SU-DHL-6 (cell line): ENCODE results near the gene PNMA8C.

Source experiments
- H2AFZ ChIP-seq: fragments of 200-600 bp; sonication (generic); 2 replicates; pipeline ENCODE4 v1.6.1; 2014; ENCODE audit warnings: low read depth, mild to moderate bottlenecking, moderate library complexity, mixed read lengths, antibody characterized with exemption, low read length; ENCODE audit not compliant: severe bottlenecking
- H3F3A ChIP-seq: fragments of 200-600 bp; shearing (Covaris generic); 2 replicates; pipeline ENCODE4 v1.6.0; 2016; ENCODE audit warnings: antibody characterized with exemption, mild to moderate bottlenecking; ENCODE audit not compliant: insufficient read depth
- H3K27ac ChIP-seq: fragments of 200-600 bp; sonication (generic); 2 replicates; pipeline ENCODE4 v1.5.1; 2016; ENCODE audit warnings: low read depth, mild to moderate bottlenecking, low read length, moderate library complexity, mixed read lengths
- H3K27me3 ChIP-seq: fragments of 200-600 bp; sonication (generic), shearing (Covaris generic); 2 replicates; pipeline ENCODE4 v1.6.0; 2014; ENCODE audit warnings: mild to moderate bottlenecking, low read length
- H3K36me3 ChIP-seq: fragments of 200-600 bp; sonication (generic); 2 replicates; pipeline ENCODE4 v1.6.1; 2014; ENCODE audit warnings: mild to moderate bottlenecking, low read length, mixed read lengths
- H3K4me2 ChIP-seq: fragments of 300-600, 200-600 bp; shearing (Covaris generic), sonication (generic); 2 replicates; pipeline ENCODE4 v1.6.0; 2014; ENCODE audit warnings: low read length, low read depth, mild to moderate bottlenecking; ENCODE audit not compliant: poor library complexity, severe bottlenecking
- H3K4me3 ChIP-seq: fragments of 200-600 bp; sonication (generic); 2 replicates; pipeline ENCODE4 v1.5.1; 2014; ENCODE audit warnings: antibody characterized with exemption, low read length, mild to moderate bottlenecking, mixed read lengths; ENCODE audit not compliant: insufficient read depth, poor library complexity, severe bottlenecking
- H3K79me2 ChIP-seq: fragments of 200-600 bp; sonication (generic); 2 replicates; pipeline ENCODE4 v1.6.1; 2014; ENCODE audit warnings: mild to moderate bottlenecking, low read length, moderate library complexity; ENCODE audit not compliant: insufficient read depth
- H3K9ac ChIP-seq: fragments of 200-600 bp; sonication (generic); 2 replicates; pipeline ENCODE4 v1.7.0; 2014; ENCODE audit warnings: mild to moderate bottlenecking, low read length
- H3K9me2 ChIP-seq: fragments of 200-600 bp; sonication (generic); replicated peaks from 2 replicates; pipeline ENCODE4 v1.6.1; 2014; ENCODE audit warnings: low read length; ENCODE audit not compliant: insufficient read depth
- H3K9me3 ChIP-seq: fragments of 200-600 bp; sonication (generic); 2 replicates; pipeline ENCODE4 v1.6.1; 2014; ENCODE audit warnings: low read length, mixed read lengths; ENCODE audit not compliant: insufficient read depth
- H4K20me1 ChIP-seq: fragments of 200-600 bp; sonication (generic); 2 replicates; pipeline ENCODE4 v1.6.1; 2014; ENCODE audit warnings: low read depth, mild to moderate bottlenecking, antibody characterized with exemption, low read length, moderate library complexity, mixed read lengths
- CTCF ChIP-seq: fragments of 200-600 bp; sonication (generic); IDR thresholded peaks from one replicate; pipeline ENCODE4 v1.5.1; 2017; ENCODE audit warnings: antibody characterized with exemption, mild to moderate bottlenecking, low read length, moderate library complexity; ENCODE audit not compliant: insufficient read depth, poor library complexity, severe bottlenecking
- EZH2phosphoT487 ChIP-seq: fragments of 200-600 bp; sonication (generic), shearing (Covaris generic); conservative IDR thresholded peaks from 2 replicates; pipeline ENCODE4 v1.6.1; 2018; ENCODE audit warnings: mild to moderate bottlenecking, antibody characterized with exemption, low read length, moderate library complexity, mixed read lengths

Gene PNMA8C

GRCh38 chr19:46411088-46411924, 17.4 kb downstream of the PNMA8C start:
- Histone ChIP-seq H3K4me3 (no peak overlapping the region), H3K9me2 (no peaks in the 10 kb centered on the region), H3K9me3 (no peaks in the 10 kb centered on the region), H4K20me1 (no peaks in the 10 kb centered on the region), H3K79me2 (no peaks in the 10 kb centered on the region), H3K36me3 (no peaks in the 10 kb centered on the region), H3K27ac (no peak overlapping the region), H2AFZ (no peak overlapping the region), H3F3A (no peaks in the 10 kb centered on the region), H3K4me2 (no peak overlapping the region), H3K27me3 (no peaks in the 10 kb centered on the region), H3K9ac (no peak overlapping the region)
- TF ChIP-seq CTCF (no peak), EZH2phosphoT487 (no peak)

GRCh38 chr19:46410205-46411087, 18.3 kb downstream of the PNMA8C start:
- Histone ChIP-seq H3K9me2 (no peaks in the 10 kb centered on the region), H3K4me2 (no peak overlapping the region), H3K79me2 (no peaks in the 10 kb centered on the region), H3K27ac (no peak overlapping the region), H3K36me3 (no peaks in the 10 kb centered on the region), H3K27me3 (no peaks in the 10 kb centered on the region), H4K20me1 (no peaks in the 10 kb centered on the region), H3K4me3 (no peak overlapping the region), H3K9ac (no peak overlapping the region), H3F3A (no peaks in the 10 kb centered on the region), H3K9me3 (no peaks in the 10 kb centered on the region), H2AFZ (no peak overlapping the region)
- no peak for TF ChIP-seq EZH2phosphoT487
- TF ChIP-seq CTCF = no peak

GRCh38 chr19:46409191-46409590, 19.5 kb downstream of the PNMA8C start:
- Histone ChIP-seq H3K36me3 (no peaks in the 10 kb centered on the region), H3K9ac (no peak overlapping the region), H4K20me1 (no peaks in the 10 kb centered on the region), H2AFZ (no peak overlapping the region), H3F3A (no peaks in the 10 kb centered on the region), H3K4me2 (no peak overlapping the region), H3K4me3 (no peak overlapping the region), H3K27me3 (no peaks in the 10 kb centered on the region), H3K9me3 (no peaks in the 10 kb centered on the region), H3K9me2 (no peaks in the 10 kb centered on the region), H3K27ac (no peak overlapping the region), H3K79me2 (no peaks in the 10 kb centered on the region)
- TF ChIP-seq CTCF (no peak), EZH2phosphoT487 (no peak)
